GM12892 (cell line): ENCODE results near the gene ANKRD13C.
"Not testable (repeated sequence)": the region's sequence is repeated elsewhere in the genome, so short reads cannot be mapped to it uniquely, and the experiment has no call there.

Source experiments
- DNase-seq: peaks from one replicate; pipeline ENCODE4 v3.0.0; 2011; ENCODE audit not compliant: insufficient read length
- FAIRE-seq: peaks from 2 replicates; lab custom pipeline; 2011; peaks lifted over from hg19 to GRCh38; lab: Jason Lieb, UNC
- POLR2A ChIP-seq: IDR thresholded peaks from 2 replicates; pipeline ENCODE4 v1.6.1; 2011; ENCODE audit warnings: low read depth, low read length, control low read depth
- POLR2AphosphoS5 ChIP-seq: IDR thresholded peaks from 2 replicates; pipeline ENCODE4 v1.6.1; 2011; ENCODE audit warnings: low read depth, low read length, control low read depth
- TAF1 ChIP-seq: IDR thresholded peaks from 2 replicates; pipeline ENCODE4 v1.6.1; 2011; ENCODE audit warnings: low read depth, mild to moderate bottlenecking, control low read depth, low read length, borderline replicate concordance

ANKRD13C gene

GRCh38 chr1:70353601-70354331 lies 756 bp downstream of the ANKRD13C start:
- no peak for DNase-seq
- FAIRE-seq = peak; percentile 62
- no peak for TF ChIP-seq POLR2AphosphoS5
- TF ChIP-seq TAF1 = 0 out of 2 replicates have a peak, but pooled peaks have one; percentile 26
- TF ChIP-seq POLR2A = no peak

- FAIRE-seq = no peak
- TF ChIP-seq POLR2AphosphoS5 (no peak), TAF1 (no peak), POLR2A (no peak)
- no peak for DNase-seq
These were observed 1.5 kb downstream of the ANKRD13C start for GRCh38 chr1:70353044-70353443.

- not testable (repeated sequence) for DNase-seq, FAIRE-seq
These were observed 4.7 kb downstream of the ANKRD13C start for GRCh38 chr1:70349799-70350198.

GRCh38 chr1:70348399-70349165 lies 5.9 kb downstream of the ANKRD13C start:
- no peak for FAIRE-seq
- TF ChIP-seq POLR2AphosphoS5 (no peak), POLR2A (no peak), TAF1 (no peak)
- DNase-seq = no peak

GRCh38 chr1:70339644-70340043 lies 14.9 kb downstream of the ANKRD13C start:
- not testable (repeated sequence) for DNase-seq, FAIRE-seq

- no peak for TF ChIP-seq POLR2A
- no peak for TF ChIP-seq TAF1
- no peak for TF ChIP-seq POLR2AphosphoS5
- no peak for DNase-seq
- FAIRE-seq = no peak
These were observed 18.5 kb downstream of the ANKRD13C start for GRCh38 chr1:70336050-70336449.

- FAIRE-seq (no peak), DNase-seq (no peak)
- TF ChIP-seq TAF1 = no peak
- TF ChIP-seq POLR2A = no peak
- no peak for TF ChIP-seq POLR2AphosphoS5
These were observed 20.1 kb downstream of the ANKRD13C start for GRCh38 chr1:70334436-70334835.

- DNase-seq (no peak), FAIRE-seq (no peak)
- no peak for TF ChIP-seq POLR2A
- TF ChIP-seq POLR2AphosphoS5 = no peak
- no peak for TF ChIP-seq TAF1
These were observed 21.3 kb downstream of the ANKRD13C start for GRCh38 chr1:70333245-70333644.

- no peak for TF ChIP-seq POLR2A
- no peak for TF ChIP-seq POLR2AphosphoS5
- TF ChIP-seq TAF1 = no peak
- FAIRE-seq (no peak), DNase-seq (no peak)
These were observed 22.6 kb downstream of the ANKRD13C start for GRCh38 chr1:70331962-70332361.

GRCh38 chr1:70327306-70328076 lies 27.0 kb downstream of the ANKRD13C start:
- no peak for TF ChIP-seq POLR2AphosphoS5
- TF ChIP-seq TAF1 = no peak
- TF ChIP-seq POLR2A = no peak
- no peak for DNase-seq
- FAIRE-seq = peak; percentile 33

- TF ChIP-seq TAF1 = no peak
- TF ChIP-seq POLR2A = no peak
- no peak for TF ChIP-seq POLR2AphosphoS5
- DNase-seq = no peak
These were observed 29.8 kb downstream of the ANKRD13C start for GRCh38 chr1:70324683-70325082.

More at GRCh38 chr1:70324683-70325082, 29.8 kb downstream of the ANKRD13C start:
- no peak for FAIRE-seq
